PC-3 (cell line): ENCODE results near the gene SLC16A7. TPM values are rescaled to one million over a fixed set of nuclear protein-coding genes. Genes with fewer than 3 reads are reported as not detected.

Experiments used
- ATAC-seq: fragments of 200-7000 bp; cut with Tn5 transposase; 2 replicates; pipeline ENCODE4 v1.9.1; 2020; ENCODE audit warnings: mild to moderate bottlenecking, moderate library complexity
- BruUV-seq: library from RNA; stranded (reverse); fragments of 400-500 nt; replicated peaks from 2 replicates; lab custom pipeline; 2021; lab: Mats Ljungman, UMichigan
- CTCF ChIA-PET: fragments of 300-600 bp; sonication (Branson Sonifier 250); formaldehyde crosslinking; loops from one replicate; lab custom pipeline; 2022; ENCODE audit warnings: antibody characterized with exemption; lab: Charles Lee
- POLR2A ChIA-PET: fragments of 300-600 bp; sonication (Branson Sonifier 250); formaldehyde crosslinking; loops from one replicate; lab custom pipeline; 2022; ENCODE audit warnings: antibody characterized with exemption; ENCODE audit not compliant: unreplicated experiment; lab: Charles Lee
- DNase-seq: peaks from one replicate; pipeline ENCODE4 v3.0.0-alpha.2; 2015
- H2AFZ ChIP-seq: fragments of 300-600 bp; sonication (generic); 2 replicates; pipeline ENCODE4 v1.6.0; 2016; ENCODE audit warnings: antibody characterized with exemption, low read length
- H3F3A ChIP-seq: fragments of 300-600 bp; sonication (generic); one replicate; pipeline ENCODE4 v1.6.0; 2017; ENCODE audit warnings: antibody characterized with exemption, low read length, control low read depth, mild to moderate bottlenecking; ENCODE audit not compliant: unreplicated experiment
- H3K27ac ChIP-seq: fragments of 300-600 bp; sonication (generic); 2 replicates; pipeline ENCODE4 v1.5.1; 2016; ENCODE audit warnings: mild to moderate bottlenecking, low read length
- H3K27me3 ChIP-seq: fragments of 300-600 bp; sonication (generic); 2 replicates; pipeline ENCODE4 v1.6.1; 2016; ENCODE audit warnings: low read length, mixed read lengths
- H3K36me3 ChIP-seq: fragments of 300-600 bp; sonication (generic); 2 replicates; pipeline ENCODE4 v1.6.1; 2016; ENCODE audit warnings: low read depth, mixed run types, low read length, mixed read lengths
- H3K4me1 ChIP-seq: fragments of 300-600 bp; sonication (generic); 2 replicates; pipeline ENCODE4 v1.5.1; 2016; ENCODE audit warnings: low read length; ENCODE audit not compliant: insufficient read depth
- H3K4me2 ChIP-seq: fragments of 300-600 bp; sonication (generic); 2 replicates; pipeline ENCODE4 v1.6.0; 2016; ENCODE audit warnings: low read length
- H3K4me3 ChIP-seq: fragments of 300-600 bp; sonication (generic); 2 replicates; pipeline ENCODE4 v1.5.1; 2016; ENCODE audit warnings: mild to moderate bottlenecking, low read length, mixed read lengths
- H3K79me2 ChIP-seq: fragments of 300-600 bp; sonication (generic); 2 replicates; pipeline ENCODE4 v1.6.1; 2017; ENCODE audit warnings: low read length, mixed read lengths
- H3K9ac ChIP-seq: fragments of 300-600 bp; sonication (generic); 2 replicates; pipeline ENCODE4 v1.6.0; 2016; ENCODE audit warnings: mild to moderate bottlenecking, low read length
- H3K9me2 ChIP-seq: fragments of 300-600 bp; sonication (generic); replicated peaks from 2 replicates; pipeline ENCODE4 v1.6.1; 2016; ENCODE audit warnings: mixed run types, low read length, mixed read lengths
- H3K9me3 ChIP-seq: fragments of 300-600 bp; sonication (generic); 2 replicates; pipeline ENCODE4 v1.6.1; 2016; ENCODE audit warnings: low read length, mixed read lengths
- H4K20me1 ChIP-seq: fragments of 300-600 bp; sonication (generic); 2 replicates; pipeline ENCODE4 v1.6.1; 2016; ENCODE audit warnings: low read length, mixed read lengths
- EZH2 ChIP-seq: fragments of 300-600 bp; sonication (generic); IDR thresholded peaks from one replicate; pipeline ENCODE4 v1.6.1; 2017; ENCODE audit warnings: antibody characterized with exemption, mild to moderate bottlenecking, low read length; ENCODE audit not compliant: unreplicated experiment
- EZH2phosphoT487 ChIP-seq: fragments of 300-600 bp; sonication (generic); IDR thresholded peaks from 2 replicates; pipeline ENCODE4 v1.6.1; 2018; ENCODE audit warnings: mild to moderate bottlenecking, antibody characterized with exemption, low read length, borderline replicate concordance
- intact Hi-C: fragments of 100-400 bp; cut with micrococcal nuclease; formaldehyde crosslinking; loops from 2 replicates; pipeline ENCODE4 v1.9.0; 2023
- total RNA-seq: library from RNA; depleted of rRNA; stranded (reverse); fragments of >200 nt; gene quantifications from 2 replicates; pipeline ENCODE4 v1.2.3, GENCODE V29; 2014
- TF ChIP-seq, protein P1 (sequence below): fragments of 300-600 bp; sonication (generic); conservative IDR thresholded peaks from 2 replicates; pipeline ENCODE4 v1.5.1; 2017; ENCODE audit warnings: antibody characterized with exemption, low read depth, mild to moderate bottlenecking, low read length

SLC16A7 gene
- total RNA-seq, 1 experiment from 2014 or later, result 11.4 TPM

DNA sequence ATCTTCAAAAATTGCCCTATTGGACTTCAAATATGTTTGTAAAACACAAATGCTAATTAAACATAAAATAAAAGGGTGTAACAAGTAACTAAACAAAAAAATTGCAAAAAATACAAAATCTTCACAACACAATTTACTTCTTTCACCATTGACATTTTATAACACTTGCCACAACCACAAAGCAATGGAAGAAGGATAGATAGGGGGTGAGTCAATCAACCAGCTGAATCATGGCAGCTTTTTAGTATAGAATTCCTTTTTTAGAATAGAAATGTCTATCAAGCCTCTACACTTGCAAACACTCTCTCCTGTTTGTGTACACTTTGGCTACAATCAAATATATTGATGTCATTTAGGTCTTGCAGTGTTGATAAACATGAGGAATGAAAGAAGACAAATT lies 232.7 kb downstream of the SLC16A7 start:
- Histone ChIP-seq H2AFZ (no peak overlapping the region), H3K36me3 (no peaks in the 10 kb centered on the region), H3K27ac (no peak overlapping the region), H3K4me2 (no peak overlapping the region), H3K9me3 (no peaks in the 10 kb centered on the region), H3K9ac (no peak overlapping the region), H4K20me1 (no peaks in the 10 kb centered on the region), H3K4me1 (no peaks in the 10 kb centered on the region), H3K79me2 (no peaks in the 10 kb centered on the region), H3K4me3 (no peak overlapping the region), H3F3A (no peaks in the 10 kb centered on the region), H3K27me3 (no peaks in the 10 kb centered on the region), H3K9me2 (no peaks in the 10 kb centered on the region)
- no peak for DNase-seq
- ChIA-PET CTCF (interaction anchor here (0.7 kb wide), 1 partner anchor 197 kb away, joined by 4 read pairs; no protein-coding TSS in a partner anchor), POLR2A (no interaction called here)
- TF ChIP-seq EZH2 (no peak), EZH2phosphoT487 (no peak)
- TF ChIP-seq, protein P1, sequence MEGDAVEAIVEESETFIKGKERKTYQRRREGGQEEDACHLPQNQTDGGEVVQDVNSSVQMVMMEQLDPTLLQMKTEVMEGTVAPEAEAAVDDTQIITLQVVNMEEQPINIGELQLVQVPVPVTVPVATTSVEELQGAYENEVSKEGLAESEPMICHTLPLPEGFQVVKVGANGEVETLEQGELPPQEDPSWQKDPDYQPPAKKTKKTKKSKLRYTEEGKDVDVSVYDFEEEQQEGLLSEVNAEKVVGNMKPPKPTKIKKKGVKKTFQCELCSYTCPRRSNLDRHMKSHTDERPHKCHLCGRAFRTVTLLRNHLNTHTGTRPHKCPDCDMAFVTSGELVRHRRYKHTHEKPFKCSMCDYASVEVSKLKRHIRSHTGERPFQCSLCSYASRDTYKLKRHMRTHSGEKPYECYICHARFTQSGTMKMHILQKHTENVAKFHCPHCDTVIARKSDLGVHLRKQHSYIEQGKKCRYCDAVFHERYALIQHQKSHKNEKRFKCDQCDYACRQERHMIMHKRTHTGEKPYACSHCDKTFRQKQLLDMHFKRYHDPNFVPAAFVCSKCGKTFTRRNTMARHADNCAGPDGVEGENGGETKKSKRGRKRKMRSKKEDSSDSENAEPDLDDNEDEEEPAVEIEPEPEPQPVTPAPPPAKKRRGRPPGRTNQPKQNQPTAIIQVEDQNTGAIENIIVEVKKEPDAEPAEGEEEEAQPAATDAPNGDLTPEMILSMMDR, result no peak
- BruUV-seq, result no TSS peak
- ATAC-seq, result no peak
- intact Hi-C loops, result no loop called here

- CTCF ChIA-PET, result no interaction called here
- POLR2A ChIA-PET, result no interaction called here
Observed at GRCh38 chr12:59833408-59833807, 237.6 kb downstream of the SLC16A7 start.

More at GRCh38 chr12:59833408-59833807, 237.6 kb downstream of the SLC16A7 start:
- H3K27me3 ChIP-seq, result no peaks in the 10 kb centered on the region
- H3K9ac ChIP-seq, result no peak overlapping the region
- no peaks in the 10 kb centered on the region for H3K4me1 ChIP-seq
- no peak overlapping the region for H3K4me2 ChIP-seq
- ATAC-seq (no peak), DNase-seq (no peak)
- TF ChIP-seq EZH2phosphoT487, result no peak
- no peak for TF ChIP-seq EZH2
- TF ChIP-seq, protein P1, result no peak
- H2AFZ ChIP-seq, result no peak overlapping the region
- no TSS peak for BruUV-seq
- H3K4me3 ChIP-seq, result no peak overlapping the region
- H3K9me3 ChIP-seq, result no peaks in the 10 kb centered on the region
- no peaks in the 10 kb centered on the region for H3K9me2 ChIP-seq
- no peaks in the 10 kb centered on the region for H3K36me3 ChIP-seq
- no peak overlapping the region for H3K27ac ChIP-seq
- H4K20me1 ChIP-seq, result no peaks in the 10 kb centered on the region
- no peaks in the 10 kb centered on the region for H3K79me2 ChIP-seq
- no peaks in the 10 kb centered on the region for H3F3A ChIP-seq
- intact Hi-C loops, result no loop called here
